Measurements from ENCODE around the gene MOB3B.

The MOB3B gene

DNA sequence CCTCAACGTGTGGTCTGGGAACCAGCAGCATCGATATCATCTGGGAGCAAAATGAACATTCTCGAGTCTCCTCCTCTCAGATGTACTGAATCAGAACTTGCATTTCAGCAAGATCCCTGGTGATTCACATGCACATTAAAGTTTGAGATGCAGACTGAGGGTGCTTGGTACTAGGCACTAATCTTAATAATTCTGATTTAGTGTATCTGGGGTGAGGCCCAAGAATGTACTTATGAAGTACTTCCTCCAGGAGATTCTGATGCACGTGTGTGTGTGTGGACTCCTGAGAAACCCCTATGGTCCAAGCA lies 176.5 kb downstream of the MOB3B start:
- H3K27ac ChIP-seq (ENCODE audit: low read depth, low read length), result peak overlapping the region; percentile 29
- H3K9me3 ChIP-seq (ENCODE audit: control insufficient read depth in 5 of 5, low read length in 5 of 5), result peaks cover 0 to 2% (median 0%) of the 10 kb centered on the region in 5 donors
- peaks cover 0 to 4% (median 0%) of the 10 kb centered on the region in 5 donors for H3K36me3 ChIP-seq (ENCODE audit: control insufficient read depth in 5 of 5, insufficient read depth in 5 of 5, low read length in 5 of 5)
- H3K9ac ChIP-seq (ENCODE audit: low read length in 5 of 5), result no peak overlapping the region
- peaks cover 0 to 3% (median 0%) of the 10 kb centered on the region in 5 donors for H3K27me3 ChIP-seq (ENCODE audit: control insufficient read depth in 5 of 5, insufficient read depth in 4 of 5, low read length in 5 of 5)
- H3K4me1 ChIP-seq (ENCODE audit: control insufficient read depth in 5 of 5, insufficient read depth in 5 of 5, low read length in 5 of 5), result peaks cover 6 to 28% (median 18%) of the 10 kb centered on the region in 5 donors
- H3K4me3 ChIP-seq (ENCODE audit: low read depth in 1 of 5, low read length in 5 of 5), result no peak overlapping the region

DNA sequence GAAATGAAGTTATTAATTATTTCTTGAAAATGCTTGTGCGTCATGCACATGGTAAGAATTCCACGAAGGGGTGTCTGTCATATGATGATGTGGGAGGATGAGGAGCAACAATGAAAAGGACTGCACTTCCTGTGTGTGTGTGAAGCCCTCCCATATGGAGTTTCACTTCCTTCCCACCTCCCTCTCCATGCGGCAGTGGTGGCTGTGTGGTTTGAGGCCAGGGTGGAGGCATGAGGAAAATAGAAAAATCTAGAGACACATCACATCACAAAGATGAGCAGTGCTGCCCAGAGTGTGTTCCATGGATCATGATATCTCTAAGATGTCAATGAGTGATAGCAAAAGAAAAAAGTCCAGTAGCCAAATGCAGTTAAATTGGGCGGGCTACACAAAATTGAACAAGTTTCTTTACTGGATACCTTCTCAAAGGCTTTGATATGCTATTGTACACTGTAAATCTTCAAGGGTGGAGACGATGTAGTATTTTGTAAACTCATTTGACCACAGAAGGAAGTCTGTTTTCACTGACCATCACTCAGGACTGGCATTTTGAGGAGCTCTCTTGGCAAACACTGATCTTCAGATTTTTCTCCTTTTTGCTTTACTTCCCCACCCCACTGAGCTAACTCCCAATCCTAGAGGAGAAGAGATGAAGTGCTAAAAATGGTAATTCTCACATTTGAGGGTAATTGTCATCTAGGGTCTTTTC lies 177.0 kb downstream of the MOB3B start:
- no peak overlapping the region for H3K9ac ChIP-seq (ENCODE audit: low read length in 5 of 5)
- H3K4me3 ChIP-seq (ENCODE audit: low read depth in 1 of 5, low read length in 5 of 5), result no peak overlapping the region
- peaks cover 0 to 3% (median 0%) of the 10 kb centered on the region in 5 donors for H3K27me3 ChIP-seq (ENCODE audit: control insufficient read depth in 5 of 5, insufficient read depth in 4 of 5, low read length in 5 of 5)
- H3K36me3 ChIP-seq (ENCODE audit: control insufficient read depth in 5 of 5, insufficient read depth in 5 of 5, low read length in 5 of 5), result peaks cover 0 to 3% (median 0%) of the 10 kb centered on the region in 5 donors
- H3K9me3 ChIP-seq (ENCODE audit: control insufficient read depth in 5 of 5, low read length in 5 of 5), result peaks cover 0 to 2% (median 0%) of the 10 kb centered on the region in 5 donors
- peak overlapping the region; percentile 29 for H3K27ac ChIP-seq (ENCODE audit: low read depth, low read length)
- H3K4me1 ChIP-seq (ENCODE audit: control insufficient read depth in 5 of 5, insufficient read depth in 5 of 5, low read length in 5 of 5), result peaks cover 6 to 28% (median 18%) of the 10 kb centered on the region in 5 donors

GRCh38 chr9:27351438-27351837 lies 178.2 kb downstream of the MOB3B start:
- H3K9ac ChIP-seq (ENCODE audit: low read length in 5 of 5), result no peak overlapping the region
- peaks cover 0 to 2% (median 0%) of the 10 kb centered on the region in 5 donors for H3K36me3 ChIP-seq (ENCODE audit: control insufficient read depth in 5 of 5, insufficient read depth in 5 of 5, low read length in 5 of 5)
- H3K4me3 ChIP-seq (ENCODE audit: low read depth in 1 of 5, low read length in 5 of 5), result no peak overlapping the region
- peaks cover 0 to 2% (median 0%) of the 10 kb centered on the region in 5 donors for H3K9me3 ChIP-seq (ENCODE audit: control insufficient read depth in 5 of 5, low read length in 5 of 5)
- peaks cover 6 to 28% (median 18%) of the 10 kb centered on the region in 5 donors for H3K4me1 ChIP-seq (ENCODE audit: control insufficient read depth in 5 of 5, insufficient read depth in 5 of 5, low read length in 5 of 5)
- H3K27ac ChIP-seq (ENCODE audit: low read depth, low read length), result no peak overlapping the region
- H3K27me3 ChIP-seq (ENCODE audit: control insufficient read depth in 5 of 5, insufficient read depth in 4 of 5, low read length in 5 of 5), result peaks cover 0 to 3% (median 0%) of the 10 kb centered on the region in 5 donors

GRCh38 chr9:27350382-27350976 lies 179.1 kb downstream of the MOB3B start:
- no peak overlapping the region for H3K27ac ChIP-seq (ENCODE audit: low read depth, low read length)
- H3K36me3 ChIP-seq (ENCODE audit: control insufficient read depth in 5 of 5, insufficient read depth in 5 of 5, low read length in 5 of 5), result peaks cover 0 to 2% (median 0%) of the 10 kb centered on the region in 5 donors
- H3K9ac ChIP-seq (ENCODE audit: low read length in 5 of 5), result no peak overlapping the region
- H3K9me3 ChIP-seq (ENCODE audit: control insufficient read depth in 5 of 5, low read length in 5 of 5), result peaks cover 0 to 2% (median 0%) of the 10 kb centered on the region in 5 donors
- no peak overlapping the region for H3K4me3 ChIP-seq (ENCODE audit: low read depth in 1 of 5, low read length in 5 of 5)
- peaks cover 6 to 28% (median 18%) of the 10 kb centered on the region in 5 donors for H3K4me1 ChIP-seq (ENCODE audit: control insufficient read depth in 5 of 5, insufficient read depth in 5 of 5, low read length in 5 of 5)
- peaks cover 0 to 3% (median 0%) of the 10 kb centered on the region in 5 donors for H3K27me3 ChIP-seq (ENCODE audit: control insufficient read depth in 5 of 5, insufficient read depth in 4 of 5, low read length in 5 of 5)

DNA sequence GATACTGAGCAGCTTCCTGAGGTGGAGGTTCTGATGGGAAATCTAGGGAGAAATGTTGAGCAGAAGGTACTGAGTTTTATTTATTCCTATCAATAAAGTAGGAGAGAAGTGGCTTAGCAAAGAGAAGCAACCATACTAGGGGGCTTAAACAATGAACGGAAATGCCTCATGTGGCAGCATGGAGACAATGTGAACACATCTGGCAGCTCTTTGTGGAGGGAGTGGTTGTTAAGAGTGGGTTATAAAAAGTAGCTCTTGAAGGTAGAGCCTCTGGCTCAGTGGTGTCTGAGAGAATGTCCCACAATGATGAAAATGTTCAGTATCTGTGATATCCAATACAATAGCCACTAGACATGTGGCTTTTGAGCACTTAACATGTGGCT lies 179.9 kb downstream of the MOB3B start:
- no peak overlapping the region for H3K4me3 ChIP-seq (ENCODE audit: low read depth in 1 of 5, low read length in 5 of 5)
- peaks cover 0 to 2% (median 0%) of the 10 kb centered on the region in 5 donors for H3K36me3 ChIP-seq (ENCODE audit: control insufficient read depth in 5 of 5, insufficient read depth in 5 of 5, low read length in 5 of 5)
- no peak overlapping the region for H3K9ac ChIP-seq (ENCODE audit: low read length in 5 of 5)
- no peak overlapping the region for H3K27ac ChIP-seq (ENCODE audit: low read depth, low read length)
- peaks cover 0 to 3% (median 0%) of the 10 kb centered on the region in 5 donors for H3K27me3 ChIP-seq (ENCODE audit: control insufficient read depth in 5 of 5, insufficient read depth in 4 of 5, low read length in 5 of 5)
- H3K4me1 ChIP-seq (ENCODE audit: control insufficient read depth in 5 of 5, insufficient read depth in 5 of 5, low read length in 5 of 5), result peaks cover 6 to 28% (median 18%) of the 10 kb centered on the region in 5 donors
- peaks cover 0 to 2% (median 0%) of the 10 kb centered on the region in 5 donors for H3K9me3 ChIP-seq (ENCODE audit: control insufficient read depth in 5 of 5, low read length in 5 of 5)

- Histone ChIP-seq H3K9me3 (ENCODE audit: control insufficient read depth in 5 of 5, low read length in 5 of 5) (peaks cover 0 to 2% (median 0%) of the 10 kb centered on the region in 5 donors), H3K4me1 (ENCODE audit: control insufficient read depth in 5 of 5, insufficient read depth in 5 of 5, low read length in 5 of 5) (peaks cover 4 to 22% (median 16%) of the 10 kb centered on the region in 5 donors), H3K27me3 (ENCODE audit: control insufficient read depth in 5 of 5, insufficient read depth in 4 of 5, low read length in 5 of 5) (peaks cover 0 to 3% (median 0%) of the 10 kb centered on the region in 5 donors), H3K9ac (ENCODE audit: low read length in 5 of 5) (no peak overlapping the region), H3K27ac (ENCODE audit: low read depth, low read length) (no peak overlapping the region), H3K36me3 (ENCODE audit: control insufficient read depth in 5 of 5, insufficient read depth in 5 of 5, low read length in 5 of 5) (no peaks in the 10 kb centered on the region), H3K4me3 (ENCODE audit: low read depth in 1 of 5, low read length in 5 of 5) (no peak overlapping the region)
Measured at GRCh38 chr9:27348785-27349697, 180.6 kb downstream of the MOB3B start.

- Histone ChIP-seq H3K4me3 (ENCODE audit: low read depth in 1 of 5, low read length in 5 of 5) (no peak overlapping the region), H3K36me3 (ENCODE audit: control insufficient read depth in 5 of 5, insufficient read depth in 5 of 5, low read length in 5 of 5) (no peaks in the 10 kb centered on the region), H3K27me3 (ENCODE audit: control insufficient read depth in 5 of 5, insufficient read depth in 4 of 5, low read length in 5 of 5) (no peaks in the 10 kb centered on the region), H3K9me3 (ENCODE audit: control insufficient read depth in 5 of 5, low read length in 5 of 5) (no peaks in the 10 kb centered on the region), H3K9ac (ENCODE audit: low read length in 5 of 5) (no peak overlapping the region), H3K27ac (ENCODE audit: low read depth, low read length) (no peak overlapping the region), H3K4me1 (ENCODE audit: control insufficient read depth in 5 of 5, insufficient read depth in 5 of 5, low read length in 5 of 5) (peaks cover 0 to 12% (median 8%) of the 10 kb centered on the region in 5 donors)
Measured at GRCh38 chr9:27347889-27348288, 181.7 kb downstream of the MOB3B start.

DNA sequence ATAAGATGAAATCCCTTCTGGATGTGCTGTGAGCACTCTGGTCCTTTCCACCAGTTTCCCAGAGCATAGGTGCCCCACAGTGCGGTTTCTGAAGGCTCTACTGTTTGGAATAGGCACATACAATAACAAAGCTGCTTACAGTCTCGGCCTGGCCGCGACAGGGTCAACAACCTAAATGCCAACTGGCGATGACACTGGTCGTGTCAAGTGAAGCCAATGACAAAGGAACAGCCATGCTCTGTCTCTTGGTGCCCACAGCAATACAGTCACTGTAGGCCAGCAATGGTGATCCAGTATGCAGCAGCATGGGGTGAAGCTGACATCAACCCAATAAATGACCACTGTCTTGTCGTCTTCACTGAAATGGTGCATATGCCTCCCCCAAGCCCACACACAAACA lies 184.8 kb downstream of the MOB3B start:
- Histone ChIP-seq H3K9ac (ENCODE audit: low read length in 5 of 5) (no peak overlapping the region), H3K27ac (ENCODE audit: low read depth, low read length) (no peak overlapping the region), H3K4me1 (ENCODE audit: control insufficient read depth in 5 of 5, insufficient read depth in 5 of 5, low read length in 5 of 5) (peaks cover 0 to 16% (median 12%) of the 10 kb centered on the region in 5 donors), H3K27me3 (ENCODE audit: control insufficient read depth in 5 of 5, insufficient read depth in 4 of 5, low read length in 5 of 5) (no peaks in the 10 kb centered on the region), H3K4me3 (ENCODE audit: low read depth in 1 of 5, low read length in 5 of 5) (no peak overlapping the region), H3K9me3 (ENCODE audit: control insufficient read depth in 5 of 5, low read length in 5 of 5) (no peaks in the 10 kb centered on the region), H3K36me3 (ENCODE audit: control insufficient read depth in 5 of 5, insufficient read depth in 5 of 5, low read length in 5 of 5) (no peaks in the 10 kb centered on the region)

GRCh38 chr9:27341545-27342294 lies 187.9 kb downstream of the MOB3B start:
- no peaks in the 10 kb centered on the region for H3K36me3 ChIP-seq (ENCODE audit: control insufficient read depth in 5 of 5, insufficient read depth in 5 of 5, low read length in 5 of 5)
- H3K9ac ChIP-seq (ENCODE audit: low read length in 5 of 5), result no peak overlapping the region
- no peak overlapping the region for H3K27ac ChIP-seq (ENCODE audit: low read depth, low read length)
- H3K9me3 ChIP-seq (ENCODE audit: control insufficient read depth in 5 of 5, low read length in 5 of 5), result no peaks in the 10 kb centered on the region
- H3K27me3 ChIP-seq (ENCODE audit: control insufficient read depth in 5 of 5, insufficient read depth in 4 of 5, low read length in 5 of 5), result no peaks in the 10 kb centered on the region
- no peak overlapping the region for H3K4me3 ChIP-seq (ENCODE audit: low read depth in 1 of 5, low read length in 5 of 5)
- H3K4me1 ChIP-seq (ENCODE audit: control insufficient read depth in 5 of 5, insufficient read depth in 5 of 5, low read length in 5 of 5), result peaks cover 0 to 38% (median 35%) of the 10 kb centered on the region in 5 donors
